ENCODE measurements around the gene TMEM94.

GRCh38 chr17:75485688-75486087, 29.3 kb downstream of the TMEM94 start:
- TF ChIP-seq CTCF (IDR thresholded peaks at IDR 0.05) (no peak), POLR2A (IDR thresholded peaks at IDR 0.05) (no peak), POLR2AphosphoS5 (IDR thresholded peaks at IDR 0.05) (no peak)
